B cell (primary cell): ENCODE data around the gene WDFY2.

Source experiments
- EZH2 ChIP-seq: IDR thresholded peaks from 2 replicates; pipeline ENCODE4 v1.6.1; 2012; ENCODE audit warnings: borderline replicate concordance, low read depth, mild to moderate bottlenecking, moderate library complexity, low read length; ENCODE audit not compliant: insufficient read depth, poor library complexity, severe bottlenecking
- TF ChIP-seq, protein P1 (sequence below): fragments of 200-600 bp; IDR thresholded peaks from one replicate; pipeline ENCODE4 v1.8.0; 2022; ENCODE audit warnings: antibody characterized with exemption, mild to moderate bottlenecking

DNA sequence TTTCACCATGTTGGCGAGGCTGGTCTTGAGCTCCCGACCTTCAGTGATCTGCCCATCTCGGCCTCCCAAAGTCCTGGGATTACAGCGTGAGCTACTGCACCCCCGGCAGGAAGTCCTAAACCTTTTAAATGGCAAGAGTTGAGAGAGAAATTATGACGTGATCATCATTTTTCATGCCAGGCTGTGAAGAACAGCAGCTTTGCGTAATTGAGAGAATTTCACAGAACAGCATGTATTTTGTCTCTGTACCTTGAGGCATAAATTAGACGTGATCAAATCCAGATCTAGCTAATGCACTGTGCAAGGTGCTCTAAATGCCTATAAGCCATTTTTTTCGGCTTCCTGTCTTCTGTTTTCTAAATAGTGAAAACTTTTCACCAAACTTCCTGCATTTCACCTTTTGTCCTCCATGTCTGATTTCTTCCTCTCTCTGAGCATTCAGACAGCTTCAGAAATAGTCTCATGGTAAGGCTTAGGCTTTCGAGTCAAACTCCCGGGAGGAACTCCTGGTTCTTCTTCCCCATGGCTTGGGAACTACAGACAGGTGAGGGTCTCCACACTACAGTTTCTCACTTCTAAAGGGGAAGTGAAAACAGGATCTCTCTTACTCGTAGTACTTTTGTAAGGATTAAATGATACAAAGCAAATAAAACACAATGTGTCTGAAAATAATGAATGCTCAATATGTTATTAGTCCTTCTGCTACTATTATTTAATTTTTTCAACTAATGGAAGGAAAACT is 51.0 kb downstream of the WDFY2 start:
- TF ChIP-seq, protein P1, sequence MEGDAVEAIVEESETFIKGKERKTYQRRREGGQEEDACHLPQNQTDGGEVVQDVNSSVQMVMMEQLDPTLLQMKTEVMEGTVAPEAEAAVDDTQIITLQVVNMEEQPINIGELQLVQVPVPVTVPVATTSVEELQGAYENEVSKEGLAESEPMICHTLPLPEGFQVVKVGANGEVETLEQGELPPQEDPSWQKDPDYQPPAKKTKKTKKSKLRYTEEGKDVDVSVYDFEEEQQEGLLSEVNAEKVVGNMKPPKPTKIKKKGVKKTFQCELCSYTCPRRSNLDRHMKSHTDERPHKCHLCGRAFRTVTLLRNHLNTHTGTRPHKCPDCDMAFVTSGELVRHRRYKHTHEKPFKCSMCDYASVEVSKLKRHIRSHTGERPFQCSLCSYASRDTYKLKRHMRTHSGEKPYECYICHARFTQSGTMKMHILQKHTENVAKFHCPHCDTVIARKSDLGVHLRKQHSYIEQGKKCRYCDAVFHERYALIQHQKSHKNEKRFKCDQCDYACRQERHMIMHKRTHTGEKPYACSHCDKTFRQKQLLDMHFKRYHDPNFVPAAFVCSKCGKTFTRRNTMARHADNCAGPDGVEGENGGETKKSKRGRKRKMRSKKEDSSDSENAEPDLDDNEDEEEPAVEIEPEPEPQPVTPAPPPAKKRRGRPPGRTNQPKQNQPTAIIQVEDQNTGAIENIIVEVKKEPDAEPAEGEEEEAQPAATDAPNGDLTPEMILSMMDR: no peak
- no peak for TF ChIP-seq EZH2
